ENCODE measurements around the gene TFAP2C.

- TF ChIP-seq CTCF (IDR thresholded peaks at IDR 0.05; ENCODE audit: low read length) (no peak), EZH2 (IDR thresholded peaks at IDR 0.05; ENCODE audit: borderline replicate concordance, low read length) (no peak)
Observed at GRCh38 chr20:56628873-56629463, at the start of gene TFAP2C.

Measured in OCI-LY1 (cell line).